ENCODE measurements around the gene PTPRJ. TPM values are rescaled to one million over a fixed set of nuclear protein-coding genes. Genes with fewer than 3 reads are reported as not detected.
"Not testable (repeated sequence)": the region's sequence is repeated elsewhere in the genome, so short reads cannot be mapped to it uniquely, and the experiment has no call there.

PTPRJ gene
- total RNA-seq (2021): 43.3 and 43.7 TPM in 2 replicates
- Bru-seq, nascent RNA: percentile 94 among the genes with signal in this experiment
- percentile 98 among the genes with signal in this experiment for BruChase-seq, experiment 1, labeled RNA remaining after a 2-hour chase
- percentile 90 among the genes with signal in this experiment for BruChase-seq, experiment 2, labeled RNA remaining after a 6-hour chase
- long read RNA-seq, partial matches to known transcripts: 0 of 24 reads
- long read RNA-seq, other reads (novel, unspliced or antisense): 23 of 24 reads

GRCh38 chr11:47980088-47980906 lies at the start of gene PTPRJ:
PTPRJ (plus strand) TSS chr11:47980559; CDS start chr11:47980913, 354 bp downstream.
- H3K27me3 ChIP-seq (ENCODE audit: insufficient read depth, low read depth): no peaks in the 10 kb centered on the region
- peaks cover 54% of the 10 kb centered on the region for H3K4me1 ChIP-seq (replicated peaks; ENCODE audit: insufficient read depth)
- H3K9me2 ChIP-seq (ENCODE audit: insufficient read depth): no peaks in the 10 kb centered on the region
- CTCF ChIA-PET: interaction anchor here (0.7 to 1.9 kb wide), 4 partner anchors 33 to 129 kb away, joined by 3 to 7 read pairs (median 3); no protein-coding TSS in a partner anchor
- peaks cover 43% of the 10 kb centered on the region for H3K79me2 ChIP-seq (ENCODE audit: low read depth)
- peak within 1 kb of the TSS; percentile 99 for H3K4me2 ChIP-seq
- intact Hi-C loops (cut with micrococcal nuclease; ENCODE audit: unreplicated experiment): loop anchor here (2.0 to 5.0 kb wide), 2 partner anchors 129 to 213 kb away; partner anchors contain the start of gene FNBP4
- TF ChIP-seq EZH2 (IDR thresholded peaks at IDR 0.05; ENCODE audit: low read depth): no peak
- TF ChIP-seq CTCF (conservative IDR thresholded peaks at IDR 0.05): no peak
- H4K20me1 ChIP-seq (ENCODE audit: insufficient read depth): no peaks in the 10 kb centered on the region
- H3K4me3 ChIP-seq: peak within 1 kb of the TSS; percentile 93
- H3F3A ChIP-seq (ENCODE audit: insufficient read depth, low read depth): peaks cover 43% of the 10 kb centered on the region
- POLR2A ChIA-PET (ENCODE audit: unreplicated experiment): interaction anchor here (0.6 kb wide), 2 partner anchors 56 to 74 kb away, joined by 5 to 23 read pairs; no protein-coding TSS in a partner anchor
- BruUV-seq (replicated peaks): no TSS peak
- H3K9me3 ChIP-seq (ENCODE audit: insufficient read depth, low read depth): no peaks in the 10 kb centered on the region
- DNase-seq: peak in 1 of 2 experiments; percentile 66
- H3K36me3 ChIP-seq (ENCODE audit: low read depth): peaks cover 19% of the 10 kb centered on the region
- H3K27ac ChIP-seq: peak within 1 kb of the TSS; percentile 14; the same call in 1 of the 2 replicates
- H2AFZ ChIP-seq: peak within 1 kb of the TSS; percentile 68

GRCh38 chr11:47932544-47932943 lies 47.8 kb upstream of the PTPRJ start:
- Histone ChIP-seq H3K9me3 (ENCODE audit: insufficient read depth, low read depth) (no peaks in the 10 kb centered on the region), H3K4me1 (replicated peaks; ENCODE audit: insufficient read depth) (peaks cover 22% of the 10 kb centered on the region), H3K4me3 (no peak overlapping the region), H3K9me2 (ENCODE audit: insufficient read depth) (no peaks in the 10 kb centered on the region), H3K27ac (no peak overlapping the region), H4K20me1 (ENCODE audit: insufficient read depth) (no peaks in the 10 kb centered on the region), H3K36me3 (ENCODE audit: low read depth) (no peaks in the 10 kb centered on the region), H2AFZ (no peak overlapping the region), H3K79me2 (ENCODE audit: low read depth) (no peaks in the 10 kb centered on the region), H3K4me2 (no peak overlapping the region), H3K27me3 (ENCODE audit: insufficient read depth, low read depth) (no peaks in the 10 kb centered on the region), H3F3A (ENCODE audit: insufficient read depth, low read depth) (peaks cover 16% of the 10 kb centered on the region)
- intact Hi-C loops (cut with micrococcal nuclease; ENCODE audit: unreplicated experiment): loop anchor here (10.0 kb wide), 1 partner anchor 232 kb away; no protein-coding TSS in a partner anchor
- ChIA-PET CTCF (interaction anchor here (0.7 kb wide), 2 partner anchors 24 to 81 kb away, joined by 3 to 16 read pairs; no protein-coding TSS in a partner anchor), POLR2A (ENCODE audit: unreplicated experiment) (interaction anchor here (0.6 to 0.7 kb wide), 2 partner anchors 149 to 204 kb away, joined by 3 to 7 read pairs; no protein-coding TSS in a partner anchor)
- no peak for DNase-seq
- no TSS peak for BruUV-seq (replicated peaks)
- no peak for TF ChIP-seq CTCF (conservative IDR thresholded peaks at IDR 0.05)
- no peak for TF ChIP-seq EZH2 (IDR thresholded peaks at IDR 0.05; ENCODE audit: low read depth)

- intact Hi-C loops (cut with micrococcal nuclease; ENCODE audit: unreplicated experiment): loop anchor here (1.0 to 10.0 kb wide), 2 partner anchors 177 to 231 kb away; no protein-coding TSS in a partner anchor
- H3K9me2 ChIP-seq (ENCODE audit: insufficient read depth); POLR2A ChIA-PET (ENCODE audit: unreplicated experiment); H3K36me3 ChIP-seq (ENCODE audit: low read depth); H2AFZ ChIP-seq; H3K27ac ChIP-seq; BruUV-seq (replicated peaks); H4K20me1 ChIP-seq (ENCODE audit: insufficient read depth); DNase-seq; H3K4me2 ChIP-seq; H3K9me3 ChIP-seq (ENCODE audit: insufficient read depth, low read depth); H3K27me3 ChIP-seq (ENCODE audit: insufficient read depth, low read depth); H3K4me3 ChIP-seq; H3K79me2 ChIP-seq (ENCODE audit: low read depth): not testable (repeated sequence)
- H3F3A ChIP-seq (ENCODE audit: insufficient read depth, low read depth): peaks cover 28% of the 10 kb centered on the region
- peaks cover 34% of the 10 kb centered on the region for H3K4me1 ChIP-seq (replicated peaks; ENCODE audit: insufficient read depth)
- CTCF ChIA-PET: interaction anchor here (0.6 to 1.3 kb wide), 5 partner anchors 9 to 130 kb away, joined by 3 to 8 read pairs (median 6); partner anchors contain the start of gene NUP160
These were observed 46.6 kb upstream of the PTPRJ start for GRCh38 chr11:47933797-47934196.

Measured in PC-9 (cell line).